Dendritic cell treated with granulocyte-macrophage colony-stimulating factor and Interleukin-4, amounts not matched to agents 40 ng/mL and 50 ng/mL, for 4 days (primary cell): Measurements from ENCODE around the gene POLA1.
A peak's percentile ranks its signal among the peaks of the same experiment; 100 is the strongest.

Experiments
- H3K27ac Mint-ChIP-seq: one replicate; pipeline ENCODE4 v1.8.0; 2022; ENCODE audit warnings: mild to moderate bottlenecking, mixed read lengths
- H3K27me3 Mint-ChIP-seq: one replicate; pipeline ENCODE4 v1.8.0; 2022; ENCODE audit warnings: mild to moderate bottlenecking, mixed read lengths
- H3K36me3 Mint-ChIP-seq: one replicate; pipeline ENCODE4 v1.8.0; 2022; ENCODE audit warnings: low read depth, mixed read lengths
- H3K4me1 Mint-ChIP-seq: one replicate; pipeline ENCODE4 v1.8.0; 2022; ENCODE audit warnings: low read depth, mixed read lengths
- H3K4me3 Mint-ChIP-seq: one replicate; pipeline ENCODE4 v1.8.0; 2022; ENCODE audit warnings: mild to moderate bottlenecking, moderate library complexity, mixed read lengths
- H3K9me3 Mint-ChIP-seq: one replicate; pipeline ENCODE4 v1.8.0; 2022; ENCODE audit warnings: mixed read lengths
- intact Hi-C: fragments of 100-400 bp; cut with micrococcal nuclease; formaldehyde crosslinking; loops from one replicate; pipeline ENCODE4 v1.15.0; 2022

POLA1 gene

GRCh38 chrX:25001808-25002660 lies 308.3 kb downstream of the POLA1 start:
- H3K27ac Mint-ChIP-seq, result no peak overlapping the region
- H3K36me3 Mint-ChIP-seq, result peaks cover 6% of the 10 kb centered on the region
- no peaks in the 10 kb centered on the region for H3K9me3 Mint-ChIP-seq
- intact Hi-C loops, result no loop called here
- H3K4me3 Mint-ChIP-seq, result no peak overlapping the region
- H3K4me1 Mint-ChIP-seq, result peaks cover 13% of the 10 kb centered on the region
- peaks cover 51% of the 10 kb centered on the region for H3K27me3 Mint-ChIP-seq

GRCh38 chrX:25002661-25003020 lies 308.9 kb downstream of the POLA1 start:
- H3K9me3 Mint-ChIP-seq, result no peaks in the 10 kb centered on the region
- intact Hi-C loops, result no loop called here
- H3K4me1 Mint-ChIP-seq, result peaks cover 13% of the 10 kb centered on the region
- no peak overlapping the region for H3K4me3 Mint-ChIP-seq
- H3K36me3 Mint-ChIP-seq, result peaks cover 6% of the 10 kb centered on the region
- peaks cover 55% of the 10 kb centered on the region for H3K27me3 Mint-ChIP-seq
- no peak overlapping the region for H3K27ac Mint-ChIP-seq

- Mint-ChIP-seq H3K36me3 (peaks cover 6% of the 10 kb centered on the region), H3K27me3 (peaks cover 61% of the 10 kb centered on the region), H3K9me3 (no peaks in the 10 kb centered on the region), H3K4me1 (peaks cover 13% of the 10 kb centered on the region), H3K27ac (no peak overlapping the region), H3K4me3 (peak overlapping the region; percentile 39)
- intact Hi-C loops, result no loop called here
Observed at GRCh38 chrX:25003066-25003849, 309.5 kb downstream of the POLA1 start.

GRCh38 chrX:25004040-25004439 lies 310.3 kb downstream of the POLA1 start:
- H3K4me1 Mint-ChIP-seq, result peaks cover 13% of the 10 kb centered on the region
- H3K36me3 Mint-ChIP-seq, result peaks cover 4% of the 10 kb centered on the region
- no peak overlapping the region for H3K4me3 Mint-ChIP-seq
- intact Hi-C loops, result no loop called here
- H3K27ac Mint-ChIP-seq, result no peak overlapping the region
- H3K27me3 Mint-ChIP-seq, result peaks cover 68% of the 10 kb centered on the region
- H3K9me3 Mint-ChIP-seq, result no peaks in the 10 kb centered on the region

- no peaks in the 10 kb centered on the region for H3K36me3 Mint-ChIP-seq
- H3K4me1 Mint-ChIP-seq, result peaks cover 13% of the 10 kb centered on the region
- intact Hi-C loops, result no loop called here
- no peak overlapping the region for H3K27ac Mint-ChIP-seq
- H3K27me3 Mint-ChIP-seq, result peaks cover 71% of the 10 kb centered on the region
- no peaks in the 10 kb centered on the region for H3K9me3 Mint-ChIP-seq
- no peak overlapping the region for H3K4me3 Mint-ChIP-seq
Observed at GRCh38 chrX:25004485-25005032, 310.8 kb downstream of the POLA1 start.

GRCh38 chrX:25005034-25005381 lies 311.3 kb downstream of the POLA1 start:
- Mint-ChIP-seq H3K4me3 (no peak overlapping the region), H3K27me3 (peaks cover 76% of the 10 kb centered on the region), H3K27ac (no peak overlapping the region), H3K36me3 (no peaks in the 10 kb centered on the region), H3K4me1 (peaks cover 13% of the 10 kb centered on the region), H3K9me3 (no peaks in the 10 kb centered on the region)
- intact Hi-C loops, result no loop called here

GRCh38 chrX:25005382-25006185 lies 311.9 kb downstream of the POLA1 start:
- peaks cover 82% of the 10 kb centered on the region for H3K27me3 Mint-ChIP-seq
- no peaks in the 10 kb centered on the region for H3K9me3 Mint-ChIP-seq
- no peak overlapping the region for H3K27ac Mint-ChIP-seq
- peaks cover 13% of the 10 kb centered on the region for H3K4me1 Mint-ChIP-seq
- no peaks in the 10 kb centered on the region for H3K36me3 Mint-ChIP-seq
- no peak overlapping the region for H3K4me3 Mint-ChIP-seq
- intact Hi-C loops, result no loop called here

GRCh38 chrX:25006586-25007058 lies 312.9 kb downstream of the POLA1 start:
- Mint-ChIP-seq H3K4me1 (peaks cover 13% of the 10 kb centered on the region), H3K27me3 (peaks cover 85% of the 10 kb centered on the region), H3K4me3 (no peak overlapping the region), H3K36me3 (no peaks in the 10 kb centered on the region), H3K27ac (no peak overlapping the region), H3K9me3 (no peaks in the 10 kb centered on the region)
- intact Hi-C loops, result no loop called here

- no peak overlapping the region for H3K27ac Mint-ChIP-seq
- H3K27me3 Mint-ChIP-seq, result peaks cover 86% of the 10 kb centered on the region
- no peak overlapping the region for H3K4me3 Mint-ChIP-seq
- intact Hi-C loops, result no loop called here
- peaks cover 13% of the 10 kb centered on the region for H3K4me1 Mint-ChIP-seq
- no peaks in the 10 kb centered on the region for H3K36me3 Mint-ChIP-seq
- H3K9me3 Mint-ChIP-seq, result no peaks in the 10 kb centered on the region
Observed at GRCh38 chrX:25007059-25008053, 313.6 kb downstream of the POLA1 start.

GRCh38 chrX:25009407-25009806 lies 315.7 kb downstream of the POLA1 start:
- H3K36me3 Mint-ChIP-seq, result no peaks in the 10 kb centered on the region
- intact Hi-C loops, result no loop called here
- H3K9me3 Mint-ChIP-seq, result no peaks in the 10 kb centered on the region
- peaks cover 88% of the 10 kb centered on the region for H3K27me3 Mint-ChIP-seq
- H3K4me3 Mint-ChIP-seq, result no peak overlapping the region
- H3K4me1 Mint-ChIP-seq, result peaks cover 16% of the 10 kb centered on the region
- no peak overlapping the region for H3K27ac Mint-ChIP-seq

GRCh38 chrX:25010784-25011588 lies 317.3 kb downstream of the POLA1 start:
- Mint-ChIP-seq H3K4me3 (no peak overlapping the region), H3K27me3 (peaks cover 88% of the 10 kb centered on the region), H3K9me3 (no peaks in the 10 kb centered on the region), H3K4me1 (peaks cover 18% of the 10 kb centered on the region), H3K36me3 (no peaks in the 10 kb centered on the region), H3K27ac (no peak overlapping the region)
- intact Hi-C loops, result no loop called here
